HG02852 (cell line): ENCODE data around the gene BLMH.
"Not testable (repeated sequence)": the region's sequence is repeated elsewhere in the genome, so short reads cannot be mapped to it uniquely, and the experiment has no call there.

ENCODE experiments used
- ATAC-seq: cut with Tn5 transposase; IDR thresholded peaks from one replicate; pipeline ENCODE4 v1.9.1; 2021; ENCODE audit warnings: mild to moderate bottlenecking, moderate library complexity; ENCODE audit not compliant: unreplicated experiment

BLMH gene

GRCh38 chr17:30207655-30208054, 84.1 kb downstream of the BLMH start:
- ATAC-seq: no peak

GRCh38 chr17:30203471-30203981, 88.2 kb downstream of the BLMH start:
- ATAC-seq: no peak

- not testable (repeated sequence) for ATAC-seq
Observed at GRCh38 chr17:30200656-30201055, 91.1 kb downstream of the BLMH start.

- no peak for ATAC-seq
Observed at GRCh38 chr17:30200106-30200505, 91.6 kb downstream of the BLMH start.

DNA sequence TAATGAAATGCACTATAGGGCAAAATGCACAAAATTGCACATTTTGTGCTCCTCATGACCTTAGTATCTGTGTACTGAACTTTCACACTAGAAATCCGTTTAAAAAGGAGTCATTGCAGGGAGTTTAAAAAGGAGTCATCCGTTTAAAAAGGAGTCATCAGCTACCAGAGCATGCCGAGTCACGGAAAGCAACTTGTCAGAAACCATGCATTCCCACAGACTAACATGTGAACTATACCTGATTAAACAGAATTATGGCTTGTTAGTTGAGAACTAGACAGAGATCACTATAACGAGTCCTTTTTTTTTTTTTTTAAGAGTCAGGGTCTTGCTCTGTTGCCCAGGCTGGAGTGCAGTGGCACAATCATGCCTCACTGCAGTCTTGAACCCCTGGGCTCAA, 92.1 kb downstream of the BLMH start:
- no peak for ATAC-seq
